Tongue (tissue), 2 donors: Measurements from ENCODE around the gene GRM3. TPM values are rescaled to one million over a fixed set of nuclear protein-coding genes. Genes with fewer than 3 reads are reported as not detected.
A peak's percentile ranks its signal among the peaks of the same experiment; 100 is the strongest.

Experiments used
- DNase-seq: peaks from one replicate; pipeline ENCODE4 v3.0.0-alpha.2; 2015
- total RNA-seq: library from RNA; depleted of rRNA; stranded (reverse); fragments of >200 nt; gene quantifications from one replicate; pipeline ENCODE4 v1.2.3, GENCODE V29; 2014

GRM3 gene
- total RNA-seq, 1 donor from 2014 or later: not detected

DNA sequence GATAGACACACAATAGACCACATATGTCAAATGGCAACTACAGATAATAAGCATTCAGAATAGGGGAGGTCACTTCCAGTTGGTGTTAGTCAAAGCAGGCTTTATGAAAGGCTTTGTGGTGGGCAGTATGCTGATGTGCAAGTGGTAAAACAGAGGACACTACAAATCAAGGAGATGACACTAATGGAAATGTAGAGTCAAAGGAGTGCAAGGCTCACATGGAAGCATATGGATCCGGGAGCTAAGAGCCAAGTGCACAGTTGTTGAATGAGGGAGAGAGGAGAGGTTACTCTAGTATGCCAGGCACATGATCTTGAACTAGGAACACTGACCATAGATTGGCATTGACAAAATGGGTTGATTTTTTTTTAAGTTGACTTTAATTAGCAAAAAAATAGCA lies 62.7 kb downstream of the GRM3 start:
- DNase-seq: no peak

- peak; percentile 79 for DNase-seq
Measured at GRCh38 chr7:86708031-86708680, 64.4 kb downstream of the GRM3 start.

DNA sequence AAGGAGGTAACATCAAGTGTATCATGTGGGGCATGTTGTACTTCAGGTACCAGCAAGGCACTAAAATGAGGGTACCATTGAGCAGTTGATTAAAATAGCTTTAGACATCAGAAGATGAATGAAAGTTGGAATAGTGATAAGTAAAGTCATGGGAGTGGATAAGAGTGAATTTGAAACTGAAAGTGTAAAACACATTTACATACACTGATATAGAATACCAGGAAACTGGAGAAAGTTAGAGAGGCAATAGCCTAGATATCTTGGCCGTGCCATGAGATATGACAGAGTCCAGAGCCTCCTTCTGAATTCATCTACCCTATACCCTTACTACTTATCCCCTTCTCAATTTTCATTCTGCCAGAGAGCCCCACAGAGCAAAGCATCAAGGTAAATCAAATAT lies 76.6 kb downstream of the GRM3 start:
- no peak for DNase-seq

DNA sequence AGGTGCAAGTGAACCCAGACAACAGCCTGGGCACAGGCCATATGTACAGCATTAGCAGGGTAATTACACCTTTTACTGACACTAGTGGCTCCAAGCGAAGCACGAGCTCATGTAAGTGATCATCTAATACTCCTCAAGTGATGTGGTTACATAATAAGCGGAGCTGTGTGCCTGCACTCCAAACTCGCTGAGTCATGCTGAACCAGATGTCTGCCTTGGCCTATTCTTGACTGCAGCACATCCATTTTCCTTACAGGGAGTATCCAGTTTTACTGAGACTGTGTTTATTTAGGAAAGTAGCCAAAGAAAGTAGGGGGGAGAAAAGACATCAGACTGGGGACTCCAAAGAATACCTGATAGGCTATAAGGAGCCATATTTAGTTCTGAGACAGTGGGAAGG lies 90.1 kb downstream of the GRM3 start:
- no peak for DNase-seq

GRCh38 chr7:86745013-86745745 lies 101.5 kb downstream of the GRM3 start:
- DNase-seq: no peak

DNA sequence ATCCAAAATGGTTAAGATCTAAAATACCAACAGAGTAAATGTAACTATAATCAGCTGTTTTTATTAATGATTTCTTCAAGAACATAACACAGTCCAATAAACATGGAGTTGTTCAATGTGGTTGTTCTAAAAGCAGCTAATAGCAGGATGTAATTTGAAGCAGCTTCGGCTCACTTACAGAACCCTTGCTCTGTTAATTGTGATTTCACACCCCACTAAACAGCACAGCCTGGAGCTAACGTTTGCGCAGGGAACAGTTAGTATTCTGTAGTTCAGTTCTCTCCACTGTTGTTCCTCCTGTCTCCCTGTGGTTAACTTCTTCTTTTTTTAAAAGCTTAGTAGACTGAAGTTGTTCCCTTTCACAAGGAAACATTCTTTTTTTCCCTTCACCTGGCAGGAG lies 104.0 kb downstream of the GRM3 start:
- DNase-seq: peak; percentile 6

- peak; percentile 6 for DNase-seq
Measured at GRCh38 chr7:86748201-86748600, 104.5 kb downstream of the GRM3 start.

DNA sequence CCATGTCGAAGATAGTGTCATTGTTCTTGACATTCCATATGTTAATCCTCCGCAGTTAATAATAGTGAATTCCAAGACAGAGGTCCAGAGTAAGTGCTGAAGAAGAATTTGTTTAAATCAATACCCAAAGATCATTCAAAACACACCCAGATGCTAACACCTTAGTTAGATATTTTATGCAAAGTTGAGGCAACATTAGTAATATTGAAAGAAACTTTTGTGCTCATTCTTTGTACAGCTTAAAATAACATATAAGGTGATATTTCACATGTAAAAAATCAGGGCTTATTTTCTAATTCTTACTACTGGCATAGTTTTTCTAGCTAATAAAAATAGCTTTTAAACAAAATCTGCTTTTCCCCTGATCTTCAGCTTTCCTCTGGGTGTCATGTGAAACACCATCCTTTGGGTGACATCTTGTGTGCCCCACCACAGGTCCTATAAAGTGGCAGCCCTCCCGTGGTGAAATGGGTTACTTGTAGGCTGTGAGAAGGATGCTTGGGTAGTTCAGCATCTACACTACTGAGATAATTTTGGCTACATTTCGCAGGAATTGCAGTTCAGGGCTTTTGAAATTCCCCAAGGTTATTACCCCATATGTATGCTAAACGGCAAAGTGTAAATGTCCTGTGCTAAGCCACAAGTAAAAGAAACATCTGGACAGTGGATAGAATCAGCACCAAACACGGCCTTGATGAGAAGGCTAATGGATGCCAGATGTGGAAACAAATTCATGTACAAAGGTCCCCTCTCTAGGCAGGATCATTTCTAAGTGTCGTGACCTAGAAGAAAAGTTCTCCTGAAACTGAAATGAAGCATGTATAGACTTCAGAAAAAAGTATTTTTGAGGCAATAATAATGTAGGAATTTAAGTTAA lies 105.4 kb downstream of the GRM3 start:
- DNase-seq: peak; percentile 60

DNA sequence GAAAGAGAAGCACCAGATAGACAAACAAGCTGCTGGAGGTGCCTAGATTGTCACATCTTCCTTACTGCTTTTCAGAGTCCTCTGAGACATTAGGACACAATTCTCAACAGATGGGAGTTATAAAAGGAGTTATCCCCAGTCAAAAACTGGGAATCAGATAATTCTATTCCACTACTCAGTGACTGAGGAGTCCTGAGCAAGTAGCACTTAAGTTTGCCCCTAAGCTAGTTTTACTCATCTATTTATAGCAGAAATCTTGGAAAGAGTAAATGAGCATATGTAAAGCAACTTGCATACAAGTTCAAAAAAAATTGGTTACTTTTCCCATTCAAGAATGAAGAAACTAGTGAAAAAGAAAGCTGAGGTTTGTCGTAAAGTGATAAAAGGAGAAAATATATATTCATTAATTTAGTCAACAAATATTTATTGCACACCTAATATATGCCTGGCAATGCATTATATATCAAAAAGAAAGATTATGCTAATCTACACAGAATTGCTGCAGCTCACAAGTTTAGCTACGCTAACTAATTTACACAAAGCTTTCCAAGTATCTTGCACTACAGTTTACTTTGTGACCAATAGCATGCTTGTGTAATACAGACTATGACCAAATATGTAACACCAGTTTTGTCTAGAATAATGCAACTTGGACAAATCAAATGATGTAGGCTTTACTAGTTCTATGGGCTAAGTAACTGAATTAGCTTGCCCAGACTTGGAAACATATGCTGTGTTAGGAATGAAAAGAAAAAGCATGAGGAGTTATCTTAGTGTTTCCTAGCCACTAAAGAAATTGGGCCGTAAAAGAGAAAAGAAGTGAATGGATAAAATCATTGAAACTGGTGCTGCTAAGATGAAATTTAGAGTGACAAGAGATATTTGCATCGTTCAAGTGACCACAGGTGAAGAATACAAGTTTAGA lies 106.3 kb downstream of the GRM3 start:
- DNase-seq: no peak

- DNase-seq: no peak
Measured at GRCh38 chr7:86760236-86760635, 116.5 kb downstream of the GRM3 start.

DNA sequence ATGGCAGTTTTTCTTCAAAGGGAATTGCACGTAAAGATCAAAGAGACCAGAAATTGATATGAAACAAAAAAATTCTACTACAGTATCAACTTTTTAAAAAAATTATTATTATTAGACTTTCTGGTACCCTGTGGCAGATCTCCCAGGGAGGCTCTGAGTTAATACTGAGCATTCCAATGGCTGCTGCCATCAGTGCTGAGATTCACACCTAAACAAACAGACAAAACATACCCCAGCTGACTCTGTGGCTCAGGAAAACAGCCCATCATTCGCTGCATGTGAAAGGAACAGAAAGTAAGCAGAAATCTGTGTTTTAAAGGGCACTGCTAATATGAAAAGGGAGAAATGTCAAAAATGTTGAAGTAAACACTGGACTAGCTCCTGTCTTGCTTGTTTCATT lies 118.4 kb downstream of the GRM3 start:
- no peak for DNase-seq

DNA sequence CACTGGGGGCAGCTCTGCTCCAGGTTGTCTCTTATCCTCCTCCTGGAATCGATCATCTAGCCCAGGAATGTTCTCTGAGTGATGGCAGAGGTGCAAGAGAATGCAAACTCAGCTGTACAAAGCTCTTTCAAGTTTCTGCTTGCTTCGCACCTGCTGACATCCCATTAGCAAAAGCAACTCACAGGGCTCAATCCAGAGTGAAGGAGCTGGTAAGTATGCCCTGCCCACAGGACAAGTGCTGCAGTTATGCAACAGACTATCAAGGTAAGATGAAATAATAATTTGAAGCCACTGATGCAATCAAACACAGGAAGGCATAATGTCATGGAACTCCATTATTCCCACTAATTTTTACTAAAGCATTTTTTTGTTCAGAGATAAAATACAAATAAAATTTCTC lies 122.2 kb downstream of the GRM3 start:
- no peak for DNase-seq

GRCh38 chr7:86768394-86768793 lies 124.7 kb downstream of the GRM3 start:
- no peak for DNase-seq

- no peak for DNase-seq
Measured at GRCh38 chr7:86768967-86769760, 125.5 kb downstream of the GRM3 start.

DNA sequence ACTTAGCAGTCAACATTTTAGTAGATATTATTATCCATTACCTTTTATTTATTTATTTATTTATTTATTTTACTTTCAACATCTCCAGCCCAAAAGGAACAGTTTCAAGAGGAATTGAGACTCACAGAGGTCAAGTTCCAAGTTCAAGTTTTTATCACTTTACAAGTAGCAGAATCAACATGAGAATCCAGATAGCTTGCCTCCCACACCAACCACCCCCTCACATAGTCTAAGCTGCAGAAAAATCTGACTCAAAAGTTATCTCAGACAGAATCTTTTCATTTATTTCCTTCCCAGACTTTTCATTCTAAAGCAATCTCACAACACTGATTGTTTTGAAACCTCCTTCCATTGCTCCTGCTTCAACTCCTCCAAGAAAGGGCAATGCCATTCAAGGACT lies 129.6 kb downstream of the GRM3 start:
- no peak for DNase-seq

GRCh38 chr7:86775203-86775602 lies 131.5 kb downstream of the GRM3 start:
- DNase-seq: no peak

DNA sequence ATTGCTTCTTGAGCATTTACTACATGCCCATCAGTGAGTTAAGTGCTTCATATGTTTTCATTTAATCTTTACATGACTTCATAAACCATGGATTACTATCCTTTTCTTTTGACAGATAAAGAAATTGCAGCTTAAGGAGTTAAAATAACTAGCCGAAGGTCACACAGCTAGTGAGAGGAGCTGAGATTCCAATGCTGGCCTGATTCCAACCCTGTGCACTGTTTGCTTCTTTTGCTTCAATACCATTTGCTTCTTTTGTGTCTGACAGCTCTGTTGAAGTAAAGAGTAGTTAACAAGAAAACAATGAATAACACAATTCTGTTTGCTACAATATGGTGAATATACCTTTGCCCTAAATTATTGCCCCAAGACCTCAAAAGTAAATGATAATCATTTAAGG lies 132.4 kb downstream of the GRM3 start:
- DNase-seq: peak; percentile 10

DNA sequence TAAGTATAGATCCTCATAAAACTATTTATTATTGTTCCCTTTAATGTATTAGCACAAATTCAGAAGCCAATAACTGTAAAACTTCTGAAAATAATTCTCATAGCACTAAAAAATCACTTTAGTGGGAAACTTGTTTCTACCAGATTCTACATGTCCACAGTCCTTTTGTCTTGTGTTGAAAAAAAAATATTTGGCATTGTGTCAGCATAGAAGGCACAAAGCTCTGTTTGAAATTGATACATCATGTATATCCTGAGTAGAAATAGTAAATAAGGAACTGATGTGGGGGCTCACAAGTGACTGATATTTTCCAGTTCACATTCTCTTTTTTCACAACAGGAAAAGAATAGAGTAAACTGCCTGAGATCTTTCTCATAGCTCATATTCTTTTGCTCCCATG lies 134.6 kb downstream of the GRM3 start:
- no peak for DNase-seq

GRCh38 chr7:86784765-86785164 lies 141.1 kb downstream of the GRM3 start:
- peak; percentile 47 for DNase-seq

DNA sequence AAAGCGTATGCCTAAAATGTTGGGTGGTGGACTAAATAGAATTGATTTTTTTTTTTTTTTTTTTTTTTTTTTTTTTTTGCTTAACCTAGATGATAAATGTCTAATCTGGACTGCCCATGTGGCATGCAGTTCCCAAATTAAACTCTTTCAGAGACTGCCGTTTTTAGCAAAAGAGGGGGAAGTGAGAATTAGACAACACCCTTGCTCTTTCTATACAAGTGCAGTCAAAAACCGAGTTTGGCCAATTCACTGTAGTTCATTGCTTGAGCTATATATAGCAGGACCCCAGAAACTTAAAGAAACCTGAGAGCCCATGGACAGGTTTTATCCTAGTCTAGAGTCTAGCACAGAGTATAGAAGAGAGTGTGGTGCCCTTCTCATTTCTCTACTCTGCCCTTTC lies 141.9 kb downstream of the GRM3 start:
- no peak for DNase-seq

DNA sequence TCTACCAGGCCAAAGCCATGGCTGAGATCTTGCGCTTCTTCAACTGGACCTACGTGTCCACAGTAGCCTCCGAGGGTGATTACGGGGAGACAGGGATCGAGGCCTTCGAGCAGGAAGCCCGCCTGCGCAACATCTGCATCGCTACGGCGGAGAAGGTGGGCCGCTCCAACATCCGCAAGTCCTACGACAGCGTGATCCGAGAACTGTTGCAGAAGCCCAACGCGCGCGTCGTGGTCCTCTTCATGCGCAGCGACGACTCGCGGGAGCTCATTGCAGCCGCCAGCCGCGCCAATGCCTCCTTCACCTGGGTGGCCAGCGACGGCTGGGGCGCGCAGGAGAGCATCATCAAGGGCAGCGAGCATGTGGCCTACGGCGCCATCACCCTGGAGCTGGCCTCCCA lies 142.7 kb downstream of the GRM3 start:
- no peak for DNase-seq
